SIG-M5 treated with dmso at 0.1 percent for 504 hours (cell line): ENCODE measurements around the gene MAPKAPK5.
"Not testable (repeated sequence)": the region's sequence is repeated elsewhere in the genome, so short reads cannot be mapped to it uniquely, and the experiment has no call there.

ENCODE experiments used
- DNase-seq: peaks from one replicate; lab custom pipeline; 2025; ENCODE audit not compliant: unreplicated experiment; lab: John Stamatoyannopoulos, UW

Gene MAPKAPK5

GRCh38 chr12:111873113-111873512 lies 31.1 kb downstream of the MAPKAPK5 start:
- no peak for DNase-seq

- DNase-seq: no peak
Measured at GRCh38 chr12:111881716-111882115, 39.7 kb downstream of the MAPKAPK5 start.

- DNase-seq: peak; percentile 8
Measured at GRCh38 chr12:111886662-111887545, 44.9 kb downstream of the MAPKAPK5 start.

- DNase-seq: peak; percentile 44
Measured at GRCh38 chr12:111887926-111888745, 46.1 kb downstream of the MAPKAPK5 start.

- DNase-seq: no peak
Measured at GRCh38 chr12:111893287-111893686, 51.3 kb downstream of the MAPKAPK5 start.

- no peak for DNase-seq
Measured at GRCh38 chr12:111894556-111894955, 52.5 kb downstream of the MAPKAPK5 start.

- no peak for DNase-seq
Measured at GRCh38 chr12:111901182-111901581, 59.2 kb downstream of the MAPKAPK5 start.

- DNase-seq: no peak
Measured at GRCh38 chr12:111904446-111904975, 62.5 kb downstream of the MAPKAPK5 start.

GRCh38 chr12:111905502-111905901 lies 63.5 kb downstream of the MAPKAPK5 start:
- DNase-seq: no peak

GRCh38 chr12:111907740-111908139 lies 65.7 kb downstream of the MAPKAPK5 start:
- no peak for DNase-seq

GRCh38 chr12:111925171-111925570 lies 83.1 kb downstream of the MAPKAPK5 start:
- DNase-seq: no peak

GRCh38 chr12:111926631-111927030 lies 84.6 kb downstream of the MAPKAPK5 start:
- no peak for DNase-seq

GRCh38 chr12:111927346-111927745 lies 85.3 kb downstream of the MAPKAPK5 start:
- DNase-seq: no peak

- no peak for DNase-seq
Measured at GRCh38 chr12:111932241-111932640, 90.2 kb downstream of the MAPKAPK5 start.

- no peak for DNase-seq
Measured at GRCh38 chr12:111936869-111937268, 94.8 kb downstream of the MAPKAPK5 start.

- no peak for DNase-seq
Measured at GRCh38 chr12:111937429-111937828, 95.4 kb downstream of the MAPKAPK5 start.

- DNase-seq: peak; percentile 32
Measured at GRCh38 chr12:111942557-111942956, 100.5 kb downstream of the MAPKAPK5 start.

- DNase-seq: no peak
Measured at GRCh38 chr12:111943929-111944328, 101.9 kb downstream of the MAPKAPK5 start.

- DNase-seq: not testable (repeated sequence)
Measured at GRCh38 chr12:111950961-111951676, 109.1 kb downstream of the MAPKAPK5 start.
